Kasumi-1 (cell line): ENCODE data around the gene OR6K3.

ENCODE experiments used
- DNase-seq, 2 experiments: peaks; one replicate each; lab custom pipeline; 2025; lab: John Stamatoyannopoulos, UW

The OR6K3 gene

GRCh38 chr1:158686111-158687009 is 34.2 kb downstream of the OR6K3 start, which contains the start of gene SPTA1:
Gene SPTA1 (minus strand): TSS chr1:158686715. CDS start chr1:158686517, 198 bp downstream.
- no peak for DNase-seq

GRCh38 chr1:158685085-158685484 is 35.4 kb downstream of the OR6K3 start:
- no peak for DNase-seq

DNA sequence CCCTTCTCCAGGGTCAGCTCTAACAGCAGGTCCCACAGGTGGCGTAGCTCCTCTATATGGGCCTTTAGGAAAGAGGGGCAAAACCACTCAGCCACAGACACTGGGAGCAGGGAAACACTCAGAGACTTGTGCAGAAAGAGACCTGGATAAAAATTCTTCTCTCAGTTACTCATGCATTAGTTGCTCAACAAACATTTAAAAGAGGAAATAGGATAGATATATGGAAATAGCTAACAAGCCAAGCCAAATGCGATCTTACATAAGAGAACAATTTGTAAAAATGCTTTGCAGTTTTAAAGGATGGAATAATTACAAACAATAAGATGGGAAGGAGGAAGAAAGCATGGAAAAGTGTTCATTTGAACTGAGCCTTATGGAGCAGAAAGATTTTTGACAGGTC is 38.9 kb downstream of the OR6K3 start:
- no peak for DNase-seq

GRCh38 chr1:158679289-158679688 is 41.2 kb downstream of the OR6K3 start:
- no peak for DNase-seq

DNA sequence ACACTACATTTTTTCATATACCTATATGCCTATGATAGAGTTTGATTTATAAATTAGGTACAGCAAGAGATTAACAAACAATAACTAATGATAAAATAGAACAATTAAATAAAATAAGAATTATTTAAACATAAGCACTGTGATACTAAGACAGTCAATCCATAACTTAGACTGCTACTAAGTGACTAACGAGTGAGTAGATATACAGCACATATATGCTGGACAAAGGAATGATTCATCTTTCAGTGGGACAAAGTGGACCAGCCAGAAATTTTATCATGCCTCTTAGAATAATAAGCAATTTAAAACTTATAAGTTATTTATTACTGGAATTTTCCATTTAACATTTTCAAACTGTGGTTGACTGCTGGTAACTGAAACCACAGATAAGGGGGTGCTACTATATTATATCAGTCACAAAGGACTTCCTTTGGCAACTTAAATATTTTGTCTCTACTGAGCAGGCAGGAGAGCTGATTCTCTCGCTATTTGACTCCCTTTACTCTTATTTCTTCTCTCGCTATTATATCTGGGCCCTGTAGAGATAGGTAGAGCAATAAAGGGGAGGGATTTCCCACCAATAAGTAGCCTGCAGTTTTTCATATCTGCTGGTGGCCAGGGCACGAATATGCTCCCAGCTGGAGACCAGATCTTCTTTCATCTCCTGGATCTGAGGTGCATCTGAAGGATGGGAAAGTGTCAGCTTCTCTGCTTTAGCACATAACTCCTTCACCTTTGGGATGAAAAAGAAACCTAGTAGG is 44.8 kb downstream of the OR6K3 start:
- DNase-seq, result no peak

GRCh38 chr1:158674302-158674701 is 46.2 kb downstream of the OR6K3 start:
- DNase-seq, result no peak
